ENCODE data around the gene KRT2.

- TF ChIP-seq MAX (IDR thresholded peaks at IDR 0.05; ENCODE audit: low read depth, low read length) (no peak), ZBTB40 (IDR thresholded peaks at IDR 0.05; ENCODE audit: borderline replicate concordance) (no peak), POLR2A (IDR thresholded peaks at IDR 0.05; ENCODE audit: low read depth, low read length) (no peak), JUNB (IDR thresholded peaks at IDR 0.05) (no peak), SMARCA5 (IDR thresholded peaks at IDR 0.05) (no peak), ZNF24 (IDR thresholded peaks at IDR 0.05) (no peak), ZSCAN29 (IDR thresholded peaks at IDR 0.05) (no peak), CBFB (IDR thresholded peaks at IDR 0.05; ENCODE audit: low read depth) (no peak), E2F4 (IDR thresholded peaks at IDR 0.05; ENCODE audit: low read depth, low read length) (no peak), EED (IDR thresholded peaks at IDR 0.05; ENCODE audit: low read depth) (no peak), CTCF (IDR thresholded peaks at IDR 0.05 in 2 of 3, conservative IDR thresholded peaks at IDR 0.05 in 1 of 3; ENCODE audit: control insufficient read depth in 2 of 3, extremely low read depth in 1 of 3, insufficient read depth in 1 of 3, low read depth in 3 of 3, low read length in 3 of 3) (no peak)
Observed at GRCh38 chr12:52683575-52684300, 31.7 kb upstream of the KRT2 start.

Data from GM12878 (cell line).